HK-2 (cell line): ENCODE data around the gene ANKRD34A.

Experiments
- DNase-seq: peaks from one replicate; pipeline ENCODE4 v3.0.0-alpha.2; 2018; ENCODE audit not compliant: unreplicated experiment

Gene ANKRD34A

GRCh38 chr1:145964328-145965118 is at the start of gene ANKRD34A, which contains the start of gene POLR3GL:
ANKRD34A (minus strand) TSS chr1:145964575; CDS start chr1:145961759, 2,816 bp downstream.
POLR3GL (plus strand) TSS chr1:145964690; CDS start chr1:145974866, 10,176 bp downstream.
- DNase-seq, result peak; percentile 94

GRCh38 chr1:146013559-146013922 is 49.2 kb upstream of the ANKRD34A start:
- no peak for DNase-seq

GRCh38 chr1:146012703-146013558 is 48.6 kb upstream of the ANKRD34A start:
- DNase-seq, result no peak

GRCh38 chr1:146010126-146010738 is 45.9 kb upstream of the ANKRD34A start:
- DNase-seq, result no peak

DNA sequence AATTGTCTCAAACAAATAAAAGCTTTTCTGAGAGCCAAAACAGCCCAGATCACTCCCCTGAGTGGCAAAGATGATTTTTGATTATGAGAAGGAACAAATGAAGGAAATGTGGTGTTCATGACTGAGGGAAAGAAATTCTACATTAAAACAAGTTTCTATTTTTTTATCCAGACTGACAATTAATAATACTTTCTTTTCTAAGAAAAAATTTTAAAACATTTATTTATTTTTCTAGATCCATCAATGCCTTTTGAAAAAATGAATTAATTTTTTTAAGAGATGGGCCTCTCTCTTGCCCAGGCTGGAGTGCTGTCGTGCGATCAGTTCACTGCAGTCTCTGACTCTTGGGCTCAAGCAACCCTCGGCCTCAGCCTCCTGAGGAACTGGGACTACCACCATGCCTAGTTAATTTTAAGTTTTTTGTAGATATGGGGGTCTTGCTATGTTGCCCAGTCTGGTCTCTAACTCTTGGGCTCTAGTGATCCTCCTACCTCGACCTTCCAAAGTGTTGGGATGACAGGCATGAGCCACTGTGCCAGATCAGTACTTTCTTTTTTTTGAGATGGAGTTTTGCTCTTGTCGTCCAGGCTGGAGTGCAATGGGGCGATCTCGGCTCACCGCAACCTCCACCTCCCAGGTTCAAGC is 43.2 kb upstream of the ANKRD34A start:
- DNase-seq, result no peak

DNA sequence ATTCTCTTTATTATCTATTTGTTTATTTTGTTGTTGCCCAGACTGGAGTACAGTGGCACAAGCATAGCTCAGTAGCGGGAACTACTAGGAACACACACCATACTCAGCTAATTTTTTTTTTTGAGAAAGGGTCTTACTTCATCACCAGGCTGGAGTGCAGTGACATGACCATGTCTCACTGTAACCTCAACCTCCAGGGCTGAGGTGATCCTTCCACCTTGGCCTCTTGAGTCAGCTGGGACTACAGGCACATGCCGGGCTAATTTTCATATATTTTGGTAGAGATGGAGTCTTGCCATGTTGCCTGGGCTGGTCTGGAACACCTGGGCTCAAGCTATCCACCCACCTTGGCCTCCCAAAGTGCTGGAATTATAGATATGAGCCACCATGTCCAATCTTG is 37.3 kb upstream of the ANKRD34A start:
- no peak for DNase-seq

DNA sequence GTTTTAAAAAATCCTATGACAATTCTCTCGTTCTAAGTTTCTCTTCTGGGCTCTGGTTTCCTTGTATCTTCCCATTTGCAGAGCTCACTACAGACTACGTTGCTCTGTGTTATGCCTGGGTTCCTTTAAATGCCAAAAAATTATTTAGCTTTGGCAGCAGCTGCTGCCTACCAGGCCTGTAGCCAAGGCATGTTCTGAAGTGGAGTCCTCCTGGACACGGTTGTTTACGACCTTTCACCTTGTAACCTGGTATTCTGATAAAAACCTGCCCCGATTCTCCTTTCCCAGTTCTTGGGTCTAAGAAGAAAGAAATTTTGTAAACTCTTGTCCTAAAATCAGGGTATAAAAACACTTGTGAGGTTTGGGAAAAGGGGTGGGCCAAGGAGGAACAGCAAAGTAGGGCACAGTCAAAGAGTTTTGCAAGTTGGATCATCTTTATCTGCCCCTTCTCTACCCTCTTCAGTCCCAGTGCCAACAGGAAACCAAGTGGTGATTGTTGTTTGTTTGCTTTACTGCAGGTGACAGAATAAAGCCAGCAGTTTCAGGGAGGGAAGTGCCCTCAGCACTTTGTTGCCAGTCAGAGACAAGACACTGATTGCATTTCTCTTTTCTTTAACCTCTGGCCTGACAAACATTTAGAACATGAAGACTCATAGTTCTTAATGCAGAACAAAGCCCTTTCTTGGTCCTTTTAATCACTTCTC is 35.1 kb upstream of the ANKRD34A start:
- no peak for DNase-seq

- no peak for DNase-seq
Observed at GRCh38 chr1:145997718-145998023, 33.3 kb upstream of the ANKRD34A start.

GRCh38 chr1:145997016-145997717 is 32.8 kb upstream of the ANKRD34A start:
- no peak for DNase-seq

- peak; percentile 97 for DNase-seq
Observed at GRCh38 chr1:145996433-145997015, 32.1 kb upstream of the ANKRD34A start, which contains the start of gene TXNIP. TXNIP (minus strand) TSS chr1:145996579; CDS start chr1:145996266, 313 bp downstream.

DNA sequence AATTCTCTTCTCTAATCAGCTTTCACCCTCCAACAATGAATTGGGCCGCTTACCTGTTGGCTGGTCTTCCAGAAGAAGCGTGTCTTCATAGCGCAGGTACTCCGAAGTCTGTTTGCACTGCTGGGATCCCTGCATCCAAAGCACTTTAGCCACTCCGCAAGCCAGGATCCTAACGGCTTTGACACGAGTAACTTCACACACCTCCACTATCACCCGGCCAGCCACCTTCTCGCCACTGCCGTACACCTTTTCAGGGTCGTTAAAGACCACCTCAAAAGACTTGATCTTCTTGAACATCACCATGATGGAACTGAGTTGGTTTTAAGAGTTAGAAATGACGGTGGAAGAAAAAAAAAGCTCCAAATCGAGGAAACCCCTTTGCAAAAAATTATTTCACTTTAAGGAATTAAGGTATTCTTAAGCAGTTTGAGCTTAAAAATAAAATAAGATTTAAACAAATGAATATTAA is 31.6 kb upstream of the ANKRD34A start:
- no peak for DNase-seq

DNA sequence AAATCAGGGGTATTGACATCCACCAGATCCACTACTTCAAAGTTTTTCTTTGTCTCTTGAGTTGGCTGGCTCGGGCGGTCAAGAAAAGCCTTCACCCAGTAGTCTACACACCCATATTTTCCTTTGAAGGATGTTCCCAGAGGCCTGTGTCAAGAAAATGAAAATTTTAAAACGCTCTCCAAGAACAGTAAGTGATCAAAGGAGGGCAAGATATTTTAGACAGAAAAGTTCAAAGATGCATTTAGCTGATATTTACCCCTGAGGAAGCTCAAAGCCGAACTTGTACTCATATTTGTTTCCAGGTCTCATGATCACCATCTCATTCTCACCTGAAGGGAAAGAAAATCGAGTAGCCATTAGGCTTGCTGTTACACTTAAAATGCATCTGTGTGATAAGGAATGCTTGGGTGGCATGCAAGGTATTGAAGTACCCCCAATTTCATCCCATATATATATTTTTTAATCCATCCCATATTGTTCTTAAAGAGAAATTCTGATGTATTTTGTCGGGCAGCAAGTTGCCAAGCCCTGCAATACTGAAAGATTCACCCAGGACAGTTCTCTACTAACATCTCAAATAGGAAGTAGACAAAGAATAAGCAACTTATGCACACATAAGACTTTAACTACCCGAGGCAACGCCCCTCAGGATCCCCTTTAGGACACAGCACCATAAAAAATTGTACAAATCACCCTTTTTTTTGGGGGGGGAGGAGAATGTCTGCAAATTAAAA is 30.9 kb upstream of the ANKRD34A start:
- DNase-seq, result no peak

DNA sequence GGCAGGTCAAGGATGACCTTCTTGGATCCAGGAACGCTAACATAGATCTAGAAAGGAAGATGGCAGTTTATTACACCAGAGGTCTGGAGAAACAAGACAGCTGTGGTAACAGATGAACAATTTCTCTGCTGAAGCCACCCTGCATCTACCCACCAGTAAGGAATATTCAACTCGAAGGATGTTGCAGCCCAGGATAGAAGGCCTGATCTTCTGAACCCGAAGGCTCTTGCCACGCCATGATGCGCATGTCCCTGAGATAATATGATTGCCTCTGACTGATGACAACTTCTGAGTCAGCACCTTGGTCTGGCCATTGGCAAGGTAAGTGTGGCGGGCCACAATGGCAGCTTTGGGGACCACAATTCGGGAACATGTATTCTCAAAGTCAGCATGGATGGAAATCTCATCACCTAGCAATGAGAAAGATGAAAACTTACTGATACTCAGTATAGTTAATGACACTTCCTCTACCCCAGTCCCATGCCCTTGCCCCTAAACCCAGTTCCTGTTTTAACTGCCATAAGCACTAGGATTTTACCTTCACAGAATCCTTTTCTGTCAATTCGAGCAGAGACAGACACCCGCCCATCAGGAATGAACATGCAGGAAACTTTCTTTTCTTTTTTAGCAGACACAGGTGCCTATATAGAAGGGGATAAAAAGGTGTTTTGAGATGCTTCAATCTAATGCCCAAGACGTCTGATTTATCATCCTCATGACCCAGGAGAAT is 30.2 kb upstream of the ANKRD34A start:
- DNase-seq, result no peak

GRCh38 chr1:145993618-145994390 is 29.4 kb upstream of the ANKRD34A start:
- DNase-seq, result no peak

GRCh38 chr1:145992958-145993617 is 28.7 kb upstream of the ANKRD34A start:
- no peak for DNase-seq

GRCh38 chr1:145992502-145992936 is 28.1 kb upstream of the ANKRD34A start:
- DNase-seq, result no peak

DNA sequence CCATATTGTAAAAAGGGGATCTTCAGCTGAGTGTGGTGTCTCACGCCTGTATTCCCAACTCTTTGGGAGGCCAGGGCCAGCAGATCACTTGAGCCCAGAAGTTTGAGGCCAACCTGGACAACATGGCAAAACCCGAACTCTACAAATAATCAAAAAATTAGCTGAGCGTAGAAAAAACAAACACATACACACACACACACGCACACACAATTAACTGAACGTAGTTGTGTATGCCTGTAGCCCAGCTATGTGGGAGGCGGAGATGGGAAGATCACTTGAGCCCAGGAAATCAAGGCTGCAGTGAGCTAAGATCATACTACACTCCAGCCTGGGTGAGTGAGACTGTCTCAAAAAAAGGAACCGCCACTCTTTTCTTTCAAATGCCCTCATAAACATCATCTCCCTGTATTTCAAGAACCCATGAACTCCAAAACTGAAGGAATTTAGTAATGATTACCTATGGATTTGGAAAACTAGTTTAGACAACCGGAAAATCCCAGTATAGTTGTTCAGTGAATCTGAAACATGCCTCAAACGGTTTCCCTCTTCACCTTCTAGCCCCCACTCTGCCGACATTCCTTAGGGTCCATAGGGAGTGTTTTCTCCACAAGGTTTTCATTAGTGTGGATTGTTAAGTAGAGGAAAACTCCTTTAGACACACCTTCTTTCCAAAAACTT is 27.5 kb upstream of the ANKRD34A start:
- no peak for DNase-seq
